GM12874 (cell line): Measurements from ENCODE around the gene SMIM36.

Experiments
- CTCF ChIP-seq: IDR thresholded peaks from 2 replicates; pipeline ENCODE4 v1.5.1; 2011; ENCODE audit warnings: low read depth, mild to moderate bottlenecking, control low read depth, low read length, moderate library complexity; ENCODE audit not compliant: insufficient read depth

The SMIM36 gene

GRCh38 chr17:55510986-55511721, at the start of gene SMIM36:
TSS of gene SMIM36 (minus strand) at chr17:55511452.
- TF ChIP-seq CTCF, result no peak

- TF ChIP-seq CTCF, result no peak
These were observed 44.5 kb upstream of the SMIM36 start for GRCh38 chr17:55555772-55556171.

- peak; percentile 32; the same call in 1 of the 2 replicates for TF ChIP-seq CTCF
These were observed 37.9 kb upstream of the SMIM36 start for GRCh38 chr17:55549140-55549539.

DNA sequence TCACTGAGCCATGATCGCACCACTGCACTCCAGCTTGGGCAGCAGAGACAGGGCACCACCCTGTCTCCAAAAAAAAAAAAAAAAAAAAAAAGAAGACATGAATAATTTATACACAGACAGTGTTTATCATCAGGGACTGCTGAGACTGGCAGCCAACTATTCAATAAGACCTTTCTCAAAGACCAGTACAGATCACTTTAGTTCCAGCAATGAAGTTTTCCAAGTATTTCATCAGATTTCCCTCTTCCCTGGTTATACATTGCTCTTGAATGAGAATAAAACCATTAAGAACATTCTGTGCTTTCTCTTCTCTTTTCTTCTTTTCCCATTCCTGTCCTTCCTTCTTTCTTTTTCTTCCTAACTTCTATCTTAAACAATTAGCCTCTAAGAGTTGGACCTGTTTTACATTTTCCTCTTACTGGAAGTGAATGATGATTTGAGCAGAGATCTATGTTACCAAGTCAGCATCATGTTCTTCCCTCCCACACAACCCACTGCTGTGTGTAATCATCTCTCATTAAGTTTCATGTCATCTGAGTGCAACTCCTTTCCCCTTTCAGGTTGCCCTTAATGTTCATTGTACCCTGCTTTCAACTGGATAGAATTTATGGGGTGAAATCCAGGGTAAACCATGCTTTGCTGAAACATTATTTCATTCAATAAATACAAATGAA, 35.9 kb upstream of the SMIM36 start:
- TF ChIP-seq CTCF, result no peak

DNA sequence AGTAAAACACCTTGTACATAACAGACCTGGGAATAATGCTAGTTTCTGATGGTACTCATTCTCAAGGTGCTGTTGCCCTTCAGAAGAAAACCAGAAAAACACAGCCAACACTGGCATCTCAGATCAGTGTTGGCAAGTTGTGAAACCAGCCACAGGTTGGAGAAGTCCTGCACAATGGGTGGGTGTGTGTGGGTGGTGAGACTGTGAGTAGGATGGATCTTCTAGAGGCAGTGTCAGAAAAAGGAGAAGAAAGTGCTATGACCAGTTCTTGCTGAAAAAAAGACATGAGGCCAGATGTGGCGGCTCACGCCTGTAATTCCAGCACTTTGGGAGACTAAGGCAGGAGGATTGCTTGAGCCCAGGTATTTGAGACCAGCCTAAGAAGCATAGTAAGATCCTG, 35.2 kb upstream of the SMIM36 start:
- no peak for TF ChIP-seq CTCF

DNA sequence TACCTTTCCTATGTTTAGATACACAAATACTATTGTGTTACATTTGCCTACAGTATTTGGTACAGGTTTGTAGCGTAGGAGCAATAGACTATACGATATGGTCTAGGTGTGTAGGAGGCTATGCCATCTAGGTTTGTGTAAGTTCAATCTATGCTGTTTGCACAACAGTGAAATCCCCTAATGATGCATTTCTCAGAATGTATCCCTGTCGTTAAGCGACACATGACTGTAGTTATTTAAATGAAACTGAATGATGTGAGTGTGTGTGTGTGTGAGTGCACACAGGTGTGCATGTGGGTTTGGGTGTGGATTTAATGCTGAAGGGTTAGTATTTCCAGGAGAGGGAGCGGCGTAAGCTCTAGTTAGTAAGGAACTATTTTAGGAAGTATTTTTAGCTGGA, 34.6 kb upstream of the SMIM36 start:
- TF ChIP-seq CTCF, result no peak

DNA sequence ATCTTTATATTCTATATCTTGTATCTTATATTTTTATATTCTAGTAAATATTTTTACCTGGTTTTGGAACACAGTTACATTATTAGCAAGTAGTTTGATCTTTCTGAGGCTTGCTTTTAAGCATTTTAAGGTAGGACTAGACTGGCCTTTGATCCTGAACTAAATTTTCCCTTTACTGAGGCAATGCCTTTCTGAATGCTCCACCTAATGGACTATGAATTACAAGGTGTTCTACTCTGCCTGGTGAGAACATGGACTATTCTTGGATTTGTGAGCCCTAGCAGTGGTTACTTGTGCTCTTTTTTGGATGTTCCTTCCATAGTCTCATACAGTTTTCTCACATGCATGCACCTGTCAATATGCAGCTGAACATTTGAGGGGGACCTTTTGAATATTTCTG, 32.5 kb upstream of the SMIM36 start:
- TF ChIP-seq CTCF, result no peak
